GM06990 (cell line): ENCODE measurements around the gene FBLN1.
"Not testable (repeated sequence)": the region's sequence is repeated elsewhere in the genome, so short reads cannot be mapped to it uniquely, and the experiment has no call there.

Source experiments
- DNase-seq: peaks from one replicate; pipeline ENCODE4 v3.0.0-alpha.2; 2011; ENCODE audit not compliant: insufficient read length; ENCODE audit errors: extremely low read depth
- H3K27me3 ChIP-seq: replicated peaks from 2 replicates; pipeline ENCODE4 v1.6.0; 2011; ENCODE audit warnings: low read length; ENCODE audit not compliant: control insufficient read depth, insufficient read depth
- H3K36me3 ChIP-seq: 2 replicates; pipeline ENCODE4 v1.5.1; 2011; ENCODE audit warnings: low read length; ENCODE audit not compliant: control insufficient read depth, insufficient read depth
- H3K4me3 ChIP-seq: replicated peaks from 2 replicates; pipeline ENCODE4 v1.5.1; 2011; ENCODE audit warnings: low read depth, mild to moderate bottlenecking, control low read depth, low read length
- CTCF ChIP-seq: IDR thresholded peaks from 2 replicates; pipeline ENCODE4 v1.5.1; 2011; ENCODE audit warnings: low read length, control low read depth, mild to moderate bottlenecking, inconsistent platforms; ENCODE audit not compliant: insufficient read depth, poor library complexity, severe bottlenecking

The FBLN1 gene

GRCh38 chr22:45493286-45493771 is 9.4 kb upstream of the FBLN1 start:
- no peak for TF ChIP-seq CTCF
- H3K4me3 ChIP-seq, result no peak overlapping the region
- H3K27me3 ChIP-seq, result no peaks in the 10 kb centered on the region
- no peaks in the 10 kb centered on the region for H3K36me3 ChIP-seq
- DNase-seq, result no peak

GRCh38 chr22:45494306-45494705 is 8.4 kb upstream of the FBLN1 start:
- not testable (repeated sequence) for H3K36me3 ChIP-seq, H3K27me3 ChIP-seq, DNase-seq, H3K4me3 ChIP-seq

- not testable (repeated sequence) for H3K36me3 ChIP-seq, H3K27me3 ChIP-seq, H3K4me3 ChIP-seq, DNase-seq
Observed at GRCh38 chr22:45495616-45496015, 7.1 kb upstream of the FBLN1 start.

GRCh38 chr22:45496451-45496941 is 6.2 kb upstream of the FBLN1 start:
- no peak overlapping the region for H3K4me3 ChIP-seq
- no peak for DNase-seq
- no peaks in the 10 kb centered on the region for H3K27me3 ChIP-seq
- no peak for TF ChIP-seq CTCF
- no peaks in the 10 kb centered on the region for H3K36me3 ChIP-seq

- no peak overlapping the region for H3K4me3 ChIP-seq
- DNase-seq, result no peak
- H3K36me3 ChIP-seq, result no peaks in the 10 kb centered on the region
- no peak for TF ChIP-seq CTCF
- H3K27me3 ChIP-seq, result no peaks in the 10 kb centered on the region; the same call in 1 of the 2 replicates
Observed at GRCh38 chr22:45497351-45498145, 5.1 kb upstream of the FBLN1 start.

- H3K36me3 ChIP-seq, result no peaks in the 10 kb centered on the region
- H3K27me3 ChIP-seq, result no peaks in the 10 kb centered on the region; the same call in 1 of the 2 replicates
- TF ChIP-seq CTCF, result no peak
- H3K4me3 ChIP-seq, result no peak overlapping the region
- DNase-seq, result no peak
Observed at GRCh38 chr22:45499746-45500145, 2.9 kb upstream of the FBLN1 start.
